Cardiac muscle cell (in vitro differentiated cells and primary cell): ENCODE results near the gene ARV1. TPM values are rescaled to one million over a fixed set of nuclear protein-coding genes. Genes with fewer than 3 reads are reported as not detected.
A peak's percentile ranks its signal among the peaks of the same experiment; 100 is the strongest.

Experiments used
- DNase-seq, 2 donors: peaks; one replicate each; pipeline versions ENCODE4 v3.0.0 to v3.0.0-alpha.2; 2010 to 2017; ENCODE audit warnings: low read depth in 1 of 2, low spot score in 1 of 2
- H3K27ac ChIP-seq: fragments of 200-600 bp; sonication (generic); 2 replicates; pipeline ENCODE4 v1.5.1; 2016
- H3K27me3 ChIP-seq: fragments of 200-600 bp; sonication (generic); 2 replicates; pipeline ENCODE4 v1.6.0; 2016; ENCODE audit warnings: control low read depth
- H3K36me3 ChIP-seq: fragments of 200-600 bp; sonication (generic); 2 replicates; pipeline ENCODE4 v1.5.1; 2016; ENCODE audit warnings: control low read depth
- H3K4me1 ChIP-seq: fragments of 200-600 bp; sonication (generic); 2 replicates; pipeline ENCODE4 v1.8.1; 2017; ENCODE audit warnings: low read depth, mild to moderate bottlenecking, mixed run types
- H3K4me3 ChIP-seq: fragments of 200-600 bp; sonication (generic); 2 replicates; pipeline ENCODE4 v1.5.1; 2016; ENCODE audit warnings: mild to moderate bottlenecking
- H3K9me3 ChIP-seq: fragments of 200-600 bp; sonication (generic); 2 replicates; pipeline ENCODE4 v1.5.1; 2017; ENCODE audit warnings: low read depth, mild to moderate bottlenecking, control low read depth
- polyA plus RNA-seq: library from polyadenylated mRNA; unstranded; fragments of >200 nt; fragmentation: Nextera tagmentation; extraction: Ambion mirVana; gene quantifications from 2 replicates; pipeline ENCODE4 v1.2.1, GENCODE V29; 2016
- total RNA-seq: library from RNA; depleted of rRNA; stranded (reverse); fragments of >200 nt; gene quantifications from 2 replicates; pipeline ENCODE4 v1.2.3, GENCODE V29; 2016
- TF ChIP-seq, protein P1 (sequence below): IDR thresholded peaks from 2 replicates; pipeline ENCODE4 v1.5.1; 2012; ENCODE audit warnings: low read depth, mild to moderate bottlenecking, low read length

The ARV1 gene
- total and polyA plus RNA-seq, 2 experiments from 2014 or later = 21.1 to 40.3 TPM

DNA sequence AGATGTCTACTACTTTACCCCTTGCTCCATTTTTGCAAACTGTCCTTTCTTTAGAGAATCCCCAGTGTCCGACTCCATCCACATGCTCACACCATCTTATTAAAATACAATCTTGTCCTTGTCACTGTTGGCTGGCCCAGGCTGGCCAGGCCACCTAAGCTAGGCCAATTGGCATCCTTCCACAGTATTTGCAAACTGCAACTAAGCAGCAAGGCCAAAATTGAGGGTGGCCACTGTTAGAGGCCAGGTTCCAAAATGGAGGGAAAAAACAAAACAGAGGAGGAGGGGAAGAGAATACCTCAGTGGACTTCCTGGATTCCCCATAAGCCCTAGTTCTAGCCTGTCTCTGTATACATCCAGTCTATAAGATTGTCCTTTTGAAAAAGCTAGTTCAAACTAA is 56.9 kb downstream of the ARV1 start:
- TF ChIP-seq, protein P1, sequence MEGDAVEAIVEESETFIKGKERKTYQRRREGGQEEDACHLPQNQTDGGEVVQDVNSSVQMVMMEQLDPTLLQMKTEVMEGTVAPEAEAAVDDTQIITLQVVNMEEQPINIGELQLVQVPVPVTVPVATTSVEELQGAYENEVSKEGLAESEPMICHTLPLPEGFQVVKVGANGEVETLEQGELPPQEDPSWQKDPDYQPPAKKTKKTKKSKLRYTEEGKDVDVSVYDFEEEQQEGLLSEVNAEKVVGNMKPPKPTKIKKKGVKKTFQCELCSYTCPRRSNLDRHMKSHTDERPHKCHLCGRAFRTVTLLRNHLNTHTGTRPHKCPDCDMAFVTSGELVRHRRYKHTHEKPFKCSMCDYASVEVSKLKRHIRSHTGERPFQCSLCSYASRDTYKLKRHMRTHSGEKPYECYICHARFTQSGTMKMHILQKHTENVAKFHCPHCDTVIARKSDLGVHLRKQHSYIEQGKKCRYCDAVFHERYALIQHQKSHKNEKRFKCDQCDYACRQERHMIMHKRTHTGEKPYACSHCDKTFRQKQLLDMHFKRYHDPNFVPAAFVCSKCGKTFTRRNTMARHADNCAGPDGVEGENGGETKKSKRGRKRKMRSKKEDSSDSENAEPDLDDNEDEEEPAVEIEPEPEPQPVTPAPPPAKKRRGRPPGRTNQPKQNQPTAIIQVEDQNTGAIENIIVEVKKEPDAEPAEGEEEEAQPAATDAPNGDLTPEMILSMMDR = no peak
- Histone ChIP-seq H3K27me3 (no peaks in the 10 kb centered on the region), H3K9me3 (no peaks in the 10 kb centered on the region), H3K4me1 (peaks cover 14% of the 10 kb centered on the region), H3K36me3 (no peaks in the 10 kb centered on the region), H3K4me3 (no peak overlapping the region), H3K27ac (no peak overlapping the region)
- DNase-seq = no peak

- Histone ChIP-seq H3K4me3 (no peak overlapping the region), H3K36me3 (no peaks in the 10 kb centered on the region), H3K27me3 (no peaks in the 10 kb centered on the region), H3K9me3 (no peaks in the 10 kb centered on the region), H3K27ac (no peak overlapping the region), H3K4me1 (peaks cover 14% of the 10 kb centered on the region)
- peak in 1 of 2 donors; percentile 77 for DNase-seq
- TF ChIP-seq, protein P1 = no peak
Measured at GRCh38 chr1:231036416-231036815, 57.5 kb downstream of the ARV1 start.

DNA sequence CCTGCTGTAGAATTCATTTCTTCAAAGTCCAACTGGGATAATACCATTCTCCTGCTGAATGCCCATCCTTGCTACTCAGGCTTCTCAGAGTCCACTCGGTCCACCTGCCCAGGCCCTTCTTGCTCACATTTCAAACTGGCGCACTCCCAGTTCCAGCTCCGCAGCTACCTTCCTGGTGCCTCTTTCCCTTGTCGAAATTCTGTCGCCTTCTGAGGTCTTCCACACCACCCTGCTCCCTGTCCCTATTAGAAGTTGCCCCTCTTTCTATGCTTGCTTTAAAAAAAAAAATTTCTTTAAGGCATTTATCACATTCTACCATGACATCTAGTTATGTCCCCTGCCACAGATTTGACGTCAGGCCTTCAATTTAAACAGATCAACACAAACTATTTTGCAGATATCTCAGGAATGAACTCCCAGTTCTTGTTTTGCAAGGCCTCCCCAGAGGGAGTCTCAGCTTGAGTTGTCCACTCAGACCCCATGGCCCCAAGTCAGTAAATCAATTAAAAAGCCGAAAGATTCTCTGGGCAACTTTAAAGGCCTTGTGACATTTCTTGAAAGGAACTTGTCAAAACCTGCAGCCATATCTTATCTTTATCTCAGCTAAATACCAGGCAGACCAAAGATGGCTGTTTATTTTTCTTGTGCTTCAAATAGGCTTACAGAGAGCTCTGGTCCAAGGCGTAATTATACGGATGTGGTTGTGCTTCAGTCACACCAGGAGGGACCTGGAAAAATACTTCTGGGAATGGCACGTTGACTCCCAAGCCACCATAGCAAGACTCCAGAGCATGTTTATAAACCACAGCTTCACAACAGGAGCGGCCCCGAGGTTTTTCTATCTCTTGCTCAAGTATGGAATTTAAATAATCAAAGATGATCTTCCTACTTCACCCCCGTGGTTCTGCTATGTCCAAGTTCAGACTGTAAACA is 59.0 kb downstream of the ARV1 start:
- no peaks in the 10 kb centered on the region for H3K36me3 ChIP-seq
- peak in 1 of 2 donors; percentile 31 for DNase-seq
- H3K4me1 ChIP-seq = peaks cover 14% of the 10 kb centered on the region
- H3K27ac ChIP-seq = peak overlapping the region; percentile 45
- no peaks in the 10 kb centered on the region for H3K27me3 ChIP-seq
- peak overlapping the region; percentile 98 for H3K4me3 ChIP-seq
- TF ChIP-seq, protein P1 = no peak
- H3K9me3 ChIP-seq = no peaks in the 10 kb centered on the region

DNA sequence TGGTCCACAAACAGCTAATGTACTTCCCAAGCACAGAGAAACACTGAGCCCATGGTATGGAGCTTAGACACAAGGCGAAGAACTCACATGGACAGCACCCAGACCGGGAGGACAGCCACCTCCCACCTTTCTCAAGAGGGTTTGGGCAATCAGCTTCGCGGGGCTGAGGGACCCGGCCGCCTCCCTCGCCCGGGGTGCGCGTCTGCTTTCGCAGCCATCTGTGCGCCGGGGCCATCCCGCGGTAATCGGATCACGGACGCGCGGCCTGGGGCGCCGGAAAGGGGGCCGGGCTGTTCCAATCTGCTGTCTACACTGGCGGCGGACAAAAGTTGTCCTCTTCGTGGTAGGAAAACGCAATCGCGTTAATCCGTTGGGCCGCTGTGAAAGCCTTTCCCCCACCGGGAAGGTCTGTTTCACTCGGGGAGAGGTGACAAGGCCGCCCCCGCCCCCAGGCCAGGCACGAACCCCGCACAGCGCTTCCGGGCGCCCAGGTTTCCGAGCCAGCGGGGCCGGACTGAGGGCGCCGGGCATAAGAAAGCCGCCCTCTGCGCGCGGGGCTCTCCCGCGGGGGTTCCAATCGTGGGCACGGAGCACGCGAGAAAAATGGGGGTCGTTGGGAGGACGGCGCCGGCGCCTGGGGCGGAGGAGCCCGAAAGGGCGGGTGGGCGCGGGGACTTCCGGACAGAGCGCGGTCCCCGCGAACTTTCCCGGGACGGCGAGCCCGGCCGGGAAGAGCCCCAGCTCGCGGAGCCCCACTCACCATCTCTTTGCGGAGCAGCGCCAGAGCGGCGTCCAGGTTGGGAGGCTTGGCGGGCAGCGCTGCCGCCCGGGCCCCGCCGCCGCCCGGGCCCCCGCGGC is 60.5 kb downstream of the ARV1 start:
- H3K9me3 ChIP-seq = no peaks in the 10 kb centered on the region
- peak; percentile 50 to 69 for DNase-seq
- H3K4me1 ChIP-seq = peaks cover 14% of the 10 kb centered on the region
- H3K27me3 ChIP-seq = no peaks in the 10 kb centered on the region
- TF ChIP-seq, protein P1 = no peak
- H3K36me3 ChIP-seq = no peaks in the 10 kb centered on the region
- H3K4me3 ChIP-seq = peak overlapping the region; percentile 98
- no peak overlapping the region for H3K27ac ChIP-seq

DNA sequence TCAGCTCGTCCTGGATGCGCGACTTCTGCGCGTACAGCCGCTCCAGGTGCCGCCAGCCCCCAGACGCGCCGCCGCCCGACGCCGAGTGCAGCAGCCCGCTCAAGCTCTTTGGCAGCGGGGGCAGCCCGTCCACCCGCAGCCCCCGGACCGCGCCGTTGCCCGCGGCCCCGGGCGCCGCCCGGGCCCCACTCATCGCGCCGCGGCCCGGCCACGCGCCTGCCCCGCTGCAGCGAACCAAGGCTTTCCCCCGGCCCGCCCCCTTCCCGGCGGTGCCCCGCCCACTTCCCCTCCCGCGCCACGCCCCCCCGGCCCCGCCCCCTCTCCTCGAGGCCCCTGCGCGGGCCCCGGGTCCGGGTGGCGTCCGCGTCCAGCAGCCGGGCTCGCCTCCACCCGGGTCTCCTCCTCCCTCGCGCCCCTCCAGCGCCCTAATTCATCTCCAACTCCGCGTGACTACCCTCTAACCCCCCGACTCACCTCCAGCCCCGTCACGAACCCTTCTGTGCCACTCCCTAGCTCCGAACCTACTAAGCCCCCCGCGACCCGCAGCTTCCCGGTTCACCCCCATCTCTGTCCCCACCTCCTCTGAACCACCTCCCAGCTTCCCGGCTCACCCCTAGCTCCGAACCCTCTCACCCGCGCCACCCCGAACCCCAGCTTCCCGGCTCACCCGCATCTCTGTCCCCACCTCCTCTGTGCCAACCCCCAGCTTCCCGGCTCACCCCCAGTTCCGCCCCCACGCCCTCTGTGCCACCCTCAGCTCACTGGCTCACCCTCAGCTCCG is 61.3 kb downstream of the ARV1 start, which contains the start of gene FAM89A:
Gene FAM89A, minus strand, starts transcription at position 236 of the 781 bp plus-strand sequence. Its CDS starts 43 bp downstream, at position 193.
- no peak within 1 kb of the TSS for H3K27ac ChIP-seq
- TF ChIP-seq, protein P1 = no peak
- H3K4me3 ChIP-seq = peak within 1 kb of the TSS; percentile 98
- DNase-seq = peak; percentile 60 to 71
- H3K9me3 ChIP-seq = no peaks in the 10 kb centered on the region
- H3K4me1 ChIP-seq = peaks cover 14% of the 10 kb centered on the region
- H3K27me3 ChIP-seq = no peaks in the 10 kb centered on the region
- H3K36me3 ChIP-seq = no peaks in the 10 kb centered on the region
